IMR-90 (cell line): Measurements from ENCODE around the gene EFS. TPM values are rescaled to one million over a fixed set of nuclear protein-coding genes. Genes with fewer than 3 reads are reported as not detected.

Experiments used
- ATAC-seq: fragments of 200-7000 bp; cut with Tn5 transposase; 2 replicates; pipeline ENCODE4 v1.9.1; 2020; ENCODE audit warnings: low read depth, mild to moderate bottlenecking, moderate library complexity
- BruUV-seq: library from RNA; stranded (reverse); fragments of 400-500 nt; replicated peaks from 2 replicates; lab custom pipeline; 2021; lab: Mats Ljungman, UMichigan
- CTCF ChIA-PET: fragments of 300-600 bp; formaldehyde crosslinking; extraction: SDS; loops from one replicate; lab custom pipeline; 2021; ENCODE audit warnings: antibody characterized with exemption; lab: Yijun Ruan, JAX
- POLR2A ChIA-PET: fragments of 300-600 bp; sonication (Branson Sonifier 250); formaldehyde crosslinking; loops from one replicate; lab custom pipeline; 2022; ENCODE audit warnings: antibody characterized with exemption; ENCODE audit not compliant: unreplicated experiment; lab: Charles Lee
- DNase-seq: peaks from one replicate; pipeline ENCODE4 v3.0.0; 2013
- H2AFZ ChIP-seq: replicated peaks from 2 replicates; pipeline ENCODE3; 2013; ENCODE audit warnings: low read length, mild to moderate bottlenecking; ENCODE audit not compliant: poor library complexity
- H2AK5ac ChIP-seq: 2 replicates; pipeline ENCODE4 v1.6.1; 2013; ENCODE audit warnings: low read depth, low read length, inconsistent platforms
- H2AK9ac ChIP-seq: replicated peaks from 2 replicates; pipeline ENCODE3; 2013; ENCODE audit warnings: mild to moderate bottlenecking, low read depth, low read length, moderate library complexity; ENCODE audit not compliant: poor library complexity
- H2BK120ac ChIP-seq: 2 replicates; pipeline ENCODE4 v1.6.1; 2013; ENCODE audit warnings: low read depth, low read length, inconsistent platforms
- H2BK15ac ChIP-seq: 3 replicates; pipeline ENCODE4 v1.6.1; 2013; ENCODE audit warnings: low read depth, low read length, inconsistent platforms
- H2BK20ac ChIP-seq: 2 replicates; pipeline ENCODE4 v1.6.1; 2013; ENCODE audit warnings: low read depth, mild to moderate bottlenecking, inconsistent platforms, low read length, moderate library complexity
- H2BK5ac ChIP-seq: 2 replicates; pipeline ENCODE4 v1.6.1; 2013; ENCODE audit warnings: mild to moderate bottlenecking, low read depth, low read length, inconsistent platforms; ENCODE audit not compliant: poor library complexity, severe bottlenecking
- H3K14ac ChIP-seq: replicated peaks from 2 replicates; pipeline ENCODE4 v1.6.1; 2013; ENCODE audit warnings: low read depth, low read length, inconsistent platforms
- H3K18ac ChIP-seq: 2 replicates; pipeline ENCODE4 v1.6.1; 2013; ENCODE audit warnings: low read depth, low read length, control low read depth
- H3K23ac ChIP-seq: 2 replicates; pipeline ENCODE4 v1.6.1; 2013; ENCODE audit warnings: low read depth, low read length, inconsistent platforms
- H3K27ac ChIP-seq: 2 replicates; pipeline ENCODE4 v1.5.1; 2013; ENCODE audit warnings: mild to moderate bottlenecking, control low read depth, low read length; ENCODE audit not compliant: insufficient read depth
- H3K27me3 ChIP-seq: 2 replicates; pipeline ENCODE4 v1.6.1; 2013; ENCODE audit warnings: low read length; ENCODE audit not compliant: control insufficient read depth, insufficient read depth
- H3K36me3 ChIP-seq: 2 replicates; pipeline ENCODE4 v1.6.1; 2013; ENCODE audit warnings: low read length, mixed read lengths; ENCODE audit not compliant: control insufficient read depth, insufficient read depth
- H3K4ac ChIP-seq: 2 replicates; pipeline ENCODE4 v1.6.1; 2013; ENCODE audit warnings: low read depth, low read length, inconsistent platforms
- H3K4me1 ChIP-seq: 2 replicates; pipeline ENCODE4 v1.6.1; 2013; ENCODE audit warnings: low read length, mixed read lengths; ENCODE audit not compliant: control insufficient read depth, insufficient read depth
- H3K4me2 ChIP-seq: 2 replicates; pipeline ENCODE4 v1.6.1; 2013; ENCODE audit warnings: low read depth, mild to moderate bottlenecking, control low read depth, low read length, moderate library complexity
- H3K4me3 ChIP-seq: 2 replicates; pipeline ENCODE4 v1.5.1; 2013; ENCODE audit warnings: low read depth, mild to moderate bottlenecking, control low read depth, low read length, moderate library complexity; ENCODE audit not compliant: insufficient read depth
- H3K56ac ChIP-seq: 2 replicates; pipeline ENCODE4 v1.6.1; 2013; ENCODE audit warnings: low read length, inconsistent platforms; ENCODE audit not compliant: insufficient read depth; ENCODE audit errors: extremely low read depth
- H3K79me1 ChIP-seq, 2 experiments: 2 replicates each; pipeline ENCODE4 v1.6.1; 2013; ENCODE audit warnings: low read length in 2 of 2, inconsistent platforms in 1 of 2, low read depth in 1 of 2
- H3K9ac ChIP-seq: 2 replicates; pipeline ENCODE4 v1.6.1; 2013; ENCODE audit warnings: low read depth, low read length, control low read depth
- H3K9me1 ChIP-seq: 2 replicates; pipeline ENCODE4 v1.6.1; 2013; ENCODE audit warnings: low read length, inconsistent platforms; ENCODE audit not compliant: insufficient read depth
- H3K9me3 ChIP-seq: 2 replicates; pipeline ENCODE4 v1.6.1; 2013; ENCODE audit warnings: low read length; ENCODE audit not compliant: control insufficient read depth, insufficient read depth
- H4K20me1 ChIP-seq: 2 replicates; pipeline ENCODE4 v1.6.1; 2013; ENCODE audit warnings: low read length, inconsistent platforms; ENCODE audit not compliant: insufficient read depth
- H4K5ac ChIP-seq: 2 replicates; pipeline ENCODE4 v1.6.1; 2013; ENCODE audit warnings: mild to moderate bottlenecking, low read depth, low read length, control low read depth
- H4K8ac ChIP-seq, 2 experiments: 2 replicates each; pipeline ENCODE4 v1.6.1; 2013; ENCODE audit warnings: low read depth in 2 of 2, low read length in 2 of 2, control low read depth in 1 of 2, inconsistent platforms in 1 of 2
- H4K91ac ChIP-seq: 2 replicates; pipeline ENCODE4 v1.6.1; 2013; ENCODE audit warnings: low read depth, low read length, inconsistent platforms; ENCODE audit not compliant: insufficient read depth
- BHLHE40 ChIP-seq: fragments of 150-350 bp; IDR thresholded peaks from 2 replicates; pipeline ENCODE4 v1.6.1; 2016; ENCODE audit warnings: mild to moderate bottlenecking, low read depth, low read length
- CEBPB ChIP-seq: IDR thresholded peaks from 2 replicates; pipeline ENCODE4 v1.6.1; 2012; ENCODE audit warnings: low read depth, low read length, improper control_type of control experiment
- ELK1 ChIP-seq: fragments of 150-350 bp; IDR thresholded peaks from 2 replicates; pipeline ENCODE4 v1.6.1; 2016; ENCODE audit warnings: low read depth, mild to moderate bottlenecking, low read length, moderate library complexity, borderline replicate concordance
- POLR2A ChIP-seq: IDR thresholded peaks from 2 replicates; pipeline ENCODE4 v1.6.1; 2012; ENCODE audit warnings: mild to moderate bottlenecking, low read depth, low read length
- RAD21 ChIP-seq: IDR thresholded peaks from 2 replicates; pipeline ENCODE4 v1.6.1; 2012; ENCODE audit warnings: low read length, improper control_type of control experiment
- RCOR1 ChIP-seq: IDR thresholded peaks from 2 replicates; pipeline ENCODE4 v1.6.1; 2012; ENCODE audit warnings: mild to moderate bottlenecking, low read length, improper control_type of control experiment; ENCODE audit not compliant: insufficient replicate concordance
- SMC3 ChIP-seq: fragments of 150-350 bp; IDR thresholded peaks from 2 replicates; pipeline ENCODE4 v1.6.1; 2016; ENCODE audit warnings: low read depth, mild to moderate bottlenecking, antibody characterized with exemption, low read length, moderate library complexity
- WGBS, 2 experiments: methylation state at CpG; one replicate each; pipeline versions ENCODE4 v1.1.5 to v1.1.7; 2013; ENCODE audit warnings: missing lambda C conversion rate in 2 of 2; ENCODE audit not compliant: insufficient read length in 1 of 2; ENCODE audit errors: extremely low coverage in 2 of 2; 5-methylcytosine and 5-hydroxymethylcytosine counted together
- dilution Hi-C: fragments of 300-500 bp; cut with HindIII; formaldehyde crosslinking; loops from one replicate; pipeline ENCODE4 v1.14.3; 2018; ENCODE audit warnings: low sequenced_read_pairs; ENCODE audit not compliant: unreplicated experiment
- in situ Hi-C: fragments of 300-500 bp; cut with MboI; formaldehyde crosslinking; loops from 3 replicates; pipeline ENCODE4 v1.14.3; 2019; ENCODE audit warnings: low sequenced_read_pairs, inconsistent platforms, mixed read lengths
- intact Hi-C: fragments of 100-400 bp; cut with micrococcal nuclease; formaldehyde crosslinking; loops from 2 replicates; pipeline ENCODE4 v1.10.0; 2022
- polyA plus RNA-seq, 3 experiments: library from polyadenylated mRNA; depleted of rRNA; stranded (reverse); fragments of >200 nt; gene quantifications; 2 replicates each; pipeline ENCODE4 v1.2.3, GENCODE V29; 2012; ENCODE audit warnings: low replicate concordance in 1 of 3
- total RNA-seq: library from RNA; depleted of rRNA; stranded (reverse); fragments of >200 nt; gene quantifications from 2 replicates; pipeline ENCODE4 v1.2.3, GENCODE V29; 2012

The EFS gene
- total and polyA plus RNA-seq, 2 of the 4 experiments (the other 2 are of a cell fraction): 2.2 to 11.6 TPM

- no peak for TF ChIP-seq SMC3
- TF ChIP-seq CEBPB: no peak
- no peak for TF ChIP-seq RAD21
- no peak for TF ChIP-seq POLR2A
- no peak for TF ChIP-seq RCOR1
- no peak for TF ChIP-seq BHLHE40
- TF ChIP-seq ELK1: no peak
- POLR2A ChIA-PET: no interaction called here
- peaks cover 27 to 50% of the 10 kb centered on the region in 2 experiments for H3K79me1 ChIP-seq
- no peak overlapping the region for H3K4me3 ChIP-seq
- H3K23ac ChIP-seq: no peak overlapping the region
- peak overlapping the region; percentile 84 for H3K4me2 ChIP-seq
- H3K27ac ChIP-seq: peak overlapping the region; percentile 80
- H4K8ac ChIP-seq: peak overlapping the region; percentile 95 to 97
- no peak overlapping the region for H3K56ac ChIP-seq
- H3K36me3 ChIP-seq: peaks cover 26% of the 10 kb centered on the region
- H3K9ac ChIP-seq: no peak overlapping the region
- H2AK5ac ChIP-seq: peak overlapping the region; percentile 86
- CTCF ChIA-PET: no interaction called here
- peak overlapping the region; percentile 68 for H4K91ac ChIP-seq
- H3K4me1 ChIP-seq: peaks cover 6% of the 10 kb centered on the region; the same call in 1 of the 2 replicates
- dilution Hi-C loops (no loop called here), in situ Hi-C loops (loop anchor here (10.0 to 25.0 kb wide), 5 partner anchors 55 to 1117 kb away; partner anchors contain the start of genes CBLN3, CMTM5, EMC9 and FITM1), intact Hi-C loops (no loop called here)
- H4K20me1 ChIP-seq: peaks cover 16% of the 10 kb centered on the region; the same call in 1 of the 2 replicates
- DNase-seq: no peak
- BruUV-seq: no TSS peak
- H2AFZ ChIP-seq: no peak overlapping the region
- no peaks in the 10 kb centered on the region for H3K9me3 ChIP-seq
- peak overlapping the region; percentile 99 for H4K5ac ChIP-seq
- H3K18ac ChIP-seq: no peak overlapping the region; the same call in 1 of the 2 replicates
- no peak overlapping the region for H2BK20ac ChIP-seq
- peak overlapping the region; percentile 67 for H2BK5ac ChIP-seq
- peak overlapping the region; percentile 75 for H2AK9ac ChIP-seq
- no peaks in the 10 kb centered on the region for H3K9me1 ChIP-seq
- H3K27me3 ChIP-seq: no peaks in the 10 kb centered on the region
- ATAC-seq: no peak
- no peak overlapping the region for H2BK120ac ChIP-seq
- H3K4ac ChIP-seq: peak overlapping the region; percentile 87
- no peak overlapping the region for H3K14ac ChIP-seq
- H2BK15ac ChIP-seq: no peak overlapping the region
- 94% methylated on average over 6 of the region's 17 CpGs; no CpG with 5 or more reads in 1 of the 2 experiments for WGBS, 2 experiments
Measured at GRCh38 chr14:23319746-23320583, 45.0 kb downstream of the EFS start.
